Nasal cavity respiratory epithelium epithelial cell of viscerocranial mucosa (primary cell): ENCODE results near the gene AKAP6. TPM values are rescaled to one million over a fixed set of nuclear protein-coding genes. Genes with fewer than 3 reads are reported as not detected.

Experiments
- total RNA-seq: library from RNA; depleted of rRNA; stranded (reverse); fragments of >200 nt; gene quantifications from 2 replicates; pipeline ENCODE4 v1.2.3, GENCODE V29; 2014

Gene AKAP6
- 8.5 and 14.0 TPM in 2 replicates for total RNA-seq

DNA sequence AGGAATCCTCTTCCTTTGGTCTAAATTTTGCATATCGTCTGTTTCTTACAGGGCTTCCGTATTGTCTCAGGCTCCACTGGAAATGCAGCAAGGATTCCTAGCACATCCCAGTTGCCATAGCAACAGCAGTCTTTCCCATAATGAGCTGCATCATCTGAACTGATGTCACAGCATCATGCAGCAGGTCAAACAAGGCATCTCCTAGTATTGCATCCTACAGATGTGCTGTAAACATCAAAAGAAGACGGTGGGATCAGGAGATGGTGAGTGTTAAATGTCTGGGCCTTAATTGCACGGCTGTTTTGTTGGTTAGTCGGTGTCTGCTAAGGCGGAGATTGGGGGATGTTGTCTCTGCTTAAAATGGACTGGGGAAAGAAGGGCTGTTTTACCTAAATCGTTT is at the start of gene AKAP6:
Gene AKAP6, plus strand, starts transcription at position 153 of the 400 bp plus-strand sequence. CDS start 104,196 bp downstream, outside the sequence.

Other genes with a start within 250 kb of the AKAP6 start
- gene RNU6-7, start 127.3 kb upstream of the AKAP6 start, total RNA-seq: not detected in 2 replicates
- not detected in 2 replicates for gene RNU6-8, start 126.0 kb upstream of the AKAP6 start, total RNA-seq